ENCODE results near the gene MAPT. TPM values are rescaled to one million over a fixed set of nuclear protein-coding genes. Genes with fewer than 3 reads are reported as not detected.

MAPT gene
- total RNA-seq, 1 donor from 2014 or later: 0.06 TPM

DNA sequence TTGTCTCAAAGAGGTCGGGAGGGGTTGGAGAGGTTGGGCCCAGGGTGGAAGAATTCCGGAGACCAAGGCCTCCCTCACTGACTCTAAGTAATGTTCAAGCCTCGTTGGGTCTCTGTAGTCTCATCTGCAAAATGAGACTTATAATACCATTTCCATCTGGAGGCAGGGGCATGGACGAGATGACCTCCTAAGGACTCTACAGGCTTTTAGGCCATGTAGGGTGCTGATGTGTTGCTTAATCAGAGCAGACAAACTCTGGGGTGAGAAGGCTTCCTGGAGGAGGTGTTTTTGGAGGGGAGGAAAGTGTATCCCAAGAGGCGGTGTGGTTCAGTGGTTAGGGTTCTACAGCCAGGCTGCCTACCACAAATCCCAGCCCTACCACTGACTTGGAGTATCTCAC lies 46.6 kb upstream of the MAPT start:
- DNase-seq (ENCODE audit: low read depth): no peak
- TF ChIP-seq, protein P1, sequence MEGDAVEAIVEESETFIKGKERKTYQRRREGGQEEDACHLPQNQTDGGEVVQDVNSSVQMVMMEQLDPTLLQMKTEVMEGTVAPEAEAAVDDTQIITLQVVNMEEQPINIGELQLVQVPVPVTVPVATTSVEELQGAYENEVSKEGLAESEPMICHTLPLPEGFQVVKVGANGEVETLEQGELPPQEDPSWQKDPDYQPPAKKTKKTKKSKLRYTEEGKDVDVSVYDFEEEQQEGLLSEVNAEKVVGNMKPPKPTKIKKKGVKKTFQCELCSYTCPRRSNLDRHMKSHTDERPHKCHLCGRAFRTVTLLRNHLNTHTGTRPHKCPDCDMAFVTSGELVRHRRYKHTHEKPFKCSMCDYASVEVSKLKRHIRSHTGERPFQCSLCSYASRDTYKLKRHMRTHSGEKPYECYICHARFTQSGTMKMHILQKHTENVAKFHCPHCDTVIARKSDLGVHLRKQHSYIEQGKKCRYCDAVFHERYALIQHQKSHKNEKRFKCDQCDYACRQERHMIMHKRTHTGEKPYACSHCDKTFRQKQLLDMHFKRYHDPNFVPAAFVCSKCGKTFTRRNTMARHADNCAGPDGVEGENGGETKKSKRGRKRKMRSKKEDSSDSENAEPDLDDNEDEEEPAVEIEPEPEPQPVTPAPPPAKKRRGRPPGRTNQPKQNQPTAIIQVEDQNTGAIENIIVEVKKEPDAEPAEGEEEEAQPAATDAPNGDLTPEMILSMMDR (conservative IDR thresholded peaks at IDR 0.05; ENCODE audit: low read depth, low read length): no peak
- no peak overlapping the region for H3K4me3 ChIP-seq (ENCODE audit: low read depth, low read length)

DNA sequence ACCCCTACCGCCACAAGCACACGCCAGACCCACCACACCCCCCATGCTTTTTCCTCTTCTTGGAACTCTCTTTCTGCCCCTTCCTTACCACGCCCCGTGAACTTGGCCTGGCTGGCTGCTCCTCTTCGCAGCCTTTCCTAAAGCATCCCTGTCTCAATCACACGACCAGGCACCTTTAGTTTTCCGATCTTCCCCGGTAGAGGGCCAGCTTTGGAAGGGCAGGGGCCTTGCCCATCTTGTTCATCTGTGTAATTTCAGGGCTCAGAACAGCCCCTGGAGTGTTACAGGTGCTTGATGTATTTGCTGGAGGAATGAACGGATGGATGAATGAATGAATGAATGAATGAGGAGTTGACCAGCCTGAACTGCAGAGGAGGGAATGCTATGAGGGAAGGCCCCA lies 45.9 kb upstream of the MAPT start:
- DNase-seq (ENCODE audit: low read depth): no peak
- H3K4me3 ChIP-seq (ENCODE audit: low read depth, low read length): no peak overlapping the region
- TF ChIP-seq, protein P1 (conservative IDR thresholded peaks at IDR 0.05; ENCODE audit: low read depth, low read length): no peak

DNA sequence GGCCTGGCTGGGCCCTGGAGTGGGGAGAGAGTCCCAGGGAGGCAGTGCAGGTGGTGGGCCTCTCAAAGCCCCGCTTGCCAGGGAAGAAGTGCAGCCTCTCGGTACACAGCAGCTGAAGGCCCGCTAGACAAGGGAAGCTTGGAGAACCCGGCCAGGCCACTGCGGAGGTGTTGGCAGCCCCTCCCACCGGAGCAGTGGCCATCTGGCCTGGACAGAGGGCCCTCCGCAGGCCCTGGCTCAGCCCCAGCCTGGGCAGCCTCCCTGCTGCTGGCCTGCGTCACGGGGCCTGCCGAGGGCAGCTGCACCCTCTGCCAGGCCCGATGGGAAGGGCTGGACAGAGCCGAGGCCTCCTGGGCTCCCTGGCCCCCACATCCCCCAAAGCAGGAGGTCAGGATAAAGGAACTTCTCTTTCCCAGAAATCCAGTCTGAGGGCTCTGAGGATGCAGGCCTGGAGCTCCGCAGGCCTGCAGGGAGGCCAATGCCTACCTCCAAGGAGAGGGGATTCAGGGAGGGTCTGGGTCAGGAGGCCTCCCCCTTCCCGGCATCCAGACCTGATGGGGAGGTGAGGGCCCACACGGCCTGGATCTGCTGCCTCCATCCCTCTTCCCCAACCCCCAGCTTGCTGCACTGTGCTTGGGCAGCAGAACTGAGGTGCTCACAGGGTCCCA lies 45.4 kb upstream of the MAPT start:
- no peak overlapping the region for H3K4me3 ChIP-seq (ENCODE audit: low read depth, low read length)
- no peak for DNase-seq (ENCODE audit: low read depth)
- TF ChIP-seq, protein P1 (conservative IDR thresholded peaks at IDR 0.05; ENCODE audit: low read depth, low read length): no peak

DNA sequence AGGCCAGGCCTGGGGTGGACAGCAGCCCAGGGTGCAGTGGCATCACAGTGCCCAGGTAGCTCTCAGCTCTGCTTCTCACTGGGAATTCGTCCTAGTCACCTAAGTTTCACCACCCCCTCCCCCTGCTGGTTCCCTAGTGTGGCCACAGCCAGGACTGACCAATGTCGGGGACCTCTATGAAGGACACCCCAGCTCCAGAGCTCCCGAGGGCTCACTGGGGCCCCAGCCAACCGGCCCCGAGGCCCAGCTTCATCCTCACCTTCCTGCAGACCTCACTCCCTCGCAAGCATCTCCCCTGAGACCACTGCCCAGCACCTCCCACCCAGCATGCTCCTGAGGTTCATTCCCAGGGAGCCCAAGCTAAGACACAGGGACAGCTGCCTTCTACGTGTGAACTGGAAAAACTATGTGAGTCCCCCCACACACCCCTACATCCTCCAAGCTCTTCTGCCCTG lies 44.8 kb upstream of the MAPT start:
- no peak for DNase-seq (ENCODE audit: low read depth)
- no peak overlapping the region for H3K4me3 ChIP-seq (ENCODE audit: low read depth, low read length)
- TF ChIP-seq, protein P1 (conservative IDR thresholded peaks at IDR 0.05; ENCODE audit: low read depth, low read length): no peak

DNA sequence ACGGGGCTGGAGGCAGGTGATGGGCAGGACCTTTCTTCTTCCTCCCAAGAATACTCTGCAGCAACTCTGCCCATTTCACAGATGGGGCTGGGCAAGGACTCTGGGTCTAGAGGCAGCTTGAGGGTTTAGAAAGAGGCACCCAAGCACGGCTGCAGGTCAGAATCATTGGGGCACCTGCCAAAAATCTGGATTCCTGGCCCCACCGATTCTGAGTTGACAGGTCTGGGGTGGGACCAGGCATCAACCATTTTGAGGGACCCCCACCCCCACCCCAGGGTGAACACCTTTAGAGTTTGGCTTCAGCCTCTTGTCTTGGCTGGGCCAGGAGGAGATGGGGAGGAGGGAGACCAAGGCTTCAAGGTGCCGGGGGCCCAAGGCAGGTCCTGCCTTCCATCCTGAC lies 44.3 kb upstream of the MAPT start:
- no peak overlapping the region for H3K4me3 ChIP-seq (ENCODE audit: low read depth, low read length)
- no peak for DNase-seq (ENCODE audit: low read depth)
- TF ChIP-seq, protein P1 (conservative IDR thresholded peaks at IDR 0.05; ENCODE audit: low read depth, low read length): no peak

DNA sequence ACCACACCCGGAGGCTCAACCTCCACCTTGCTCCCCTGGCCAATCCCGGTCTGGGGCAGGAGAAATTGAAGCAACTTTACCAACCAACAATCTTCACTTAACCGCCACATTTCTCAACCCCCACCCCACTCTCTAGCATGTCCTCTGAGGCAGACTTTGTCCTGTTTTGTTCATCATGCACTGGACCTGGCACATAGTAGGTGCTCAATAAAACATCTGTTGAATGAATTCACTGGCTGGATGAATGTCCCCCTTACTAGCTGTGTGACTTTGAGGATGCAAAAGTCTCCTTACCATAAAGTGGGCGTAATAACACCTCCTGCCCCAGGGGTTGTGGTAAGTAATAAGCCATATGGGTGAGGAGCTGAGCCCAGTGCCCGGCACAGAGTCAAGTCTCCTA lies 43.9 kb upstream of the MAPT start:
- TF ChIP-seq, protein P1 (conservative IDR thresholded peaks at IDR 0.05; ENCODE audit: low read depth, low read length): no peak
- no peak overlapping the region for H3K4me3 ChIP-seq (ENCODE audit: low read depth, low read length)
- no peak for DNase-seq (ENCODE audit: low read depth)

DNA sequence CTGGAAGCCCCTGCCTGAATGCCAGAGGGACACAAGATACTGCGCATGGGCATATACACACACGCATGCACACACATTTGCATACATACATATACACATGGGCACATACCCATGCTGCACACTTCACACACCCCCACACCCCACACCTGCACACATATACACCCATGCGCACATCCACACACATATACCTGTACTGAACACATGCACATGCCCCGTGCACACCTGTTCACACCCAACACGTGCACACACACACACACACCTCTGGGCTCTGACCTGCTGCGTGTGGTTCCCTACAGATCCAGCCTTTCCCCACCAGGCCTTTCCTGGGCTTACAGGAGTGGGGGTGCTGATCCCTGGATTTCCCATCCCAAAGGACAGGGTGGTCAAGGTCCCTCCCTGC lies 43.3 kb upstream of the MAPT start:
- TF ChIP-seq, protein P1 (conservative IDR thresholded peaks at IDR 0.05; ENCODE audit: low read depth, low read length): no peak
- DNase-seq (ENCODE audit: low read depth): no peak
- no peak overlapping the region for H3K4me3 ChIP-seq (ENCODE audit: low read depth, low read length)

All from epithelial cell of proximal tubule (primary cell).